Naive thymus-derived CD4-positive, alpha-beta T cell (primary cell): ENCODE data around the gene KAT7. TPM values are rescaled to one million over a fixed set of nuclear protein-coding genes. Genes with fewer than 3 reads are reported as not detected.

Source experiments
- ATAC-seq: fragments of 150-1000 bp; cut with Tn5 transposase; 2 replicates; pipeline ENCODE4 v1.10.0; 2021; ENCODE audit warnings: mild to moderate bottlenecking, moderate library complexity
- CTCF ChIA-PET: fragments of 350-600 bp; sonication (Branson Sonifier 250); formaldehyde crosslinking; loops from one replicate; lab custom pipeline; 2021; ENCODE audit warnings: antibody characterized with exemption; lab: Charles Lee
- POLR2A ChIA-PET: fragments of 350-600 bp; sonication (Branson Sonifier 250); formaldehyde crosslinking; loops from one replicate; lab custom pipeline; 2021; ENCODE audit warnings: antibody characterized with exemption, inconsistent platforms; lab: Charles Lee
- DNase-seq, 9 donors: peaks; one replicate each; pipeline versions ENCODE4 v3.0.0 to v3.0.0-alpha.2; 2020 to 2022; ENCODE audit warnings: mixed read lengths in 1 of 9
- H3K27ac ChIP-seq: one replicate; pipeline ENCODE4 v1.7.0; 2013; ENCODE audit warnings: mild to moderate bottlenecking, low read depth, low read length, moderate library complexity
- H3K27me3 ChIP-seq, 2 donors: one replicate each; pipeline ENCODE4 v1.7.0; 2013; ENCODE audit warnings: low read length in 2 of 2, mild to moderate bottlenecking in 2 of 2, moderate library complexity in 2 of 2; ENCODE audit not compliant: control insufficient read depth in 2 of 2, insufficient read depth in 2 of 2
- H3K36me3 ChIP-seq, 3 experiments: 1 replicate in 2 of 3; 2 replicates in 1 of 3; pipeline ENCODE4 v1.7.0; 2013; ENCODE audit warnings: low read length in 3 of 3, mild to moderate bottlenecking in 3 of 3, moderate library complexity in 1 of 3; ENCODE audit not compliant: insufficient read depth in 3 of 3, control insufficient read depth in 2 of 3
- H3K4me1 ChIP-seq, 2 donors: one replicate each; pipeline ENCODE4 v1.7.0; 2013; ENCODE audit warnings: low read length in 2 of 2, mild to moderate bottlenecking in 2 of 2, moderate library complexity in 1 of 2; ENCODE audit not compliant: control insufficient read depth in 2 of 2, insufficient read depth in 2 of 2
- H3K4me3 ChIP-seq: 2 replicates; pipeline ENCODE4 v1.7.0; 2013; ENCODE audit warnings: mild to moderate bottlenecking, low read length
- H3K9me3 ChIP-seq, 3 experiments: 1 replicate in 2 of 3; 2 replicates in 1 of 3; pipeline ENCODE4 v1.7.0; 2013; ENCODE audit warnings: low read length in 3 of 3; ENCODE audit not compliant: control insufficient read depth in 2 of 3
- H3K27ac Mint-ChIP-seq, 9 donors: one replicate each; pipeline ENCODE4 v1.8.0; 2020 to 2022; ENCODE audit warnings: mixed read lengths in 9 of 9, mild to moderate bottlenecking in 8 of 9, moderate library complexity in 5 of 9, inconsistent platforms in 2 of 9
- H3K27me3 Mint-ChIP-seq, 5 donors: one replicate each; pipeline ENCODE4 v1.8.0; 2021 to 2022; ENCODE audit warnings: mixed read lengths in 5 of 5, mild to moderate bottlenecking in 1 of 5
- H3K36me3 Mint-ChIP-seq, 5 donors: one replicate each; pipeline ENCODE4 v1.8.0; 2020 to 2022; ENCODE audit warnings: mixed read lengths in 5 of 5, mild to moderate bottlenecking in 3 of 5, inconsistent platforms in 1 of 5
- H3K4me1 Mint-ChIP-seq, 7 donors: one replicate each; pipeline ENCODE4 v1.8.0; 2020 to 2022; ENCODE audit warnings: mixed read lengths in 7 of 7, mild to moderate bottlenecking in 3 of 7, inconsistent platforms in 1 of 7
- H3K4me3 Mint-ChIP-seq, 10 donors: one replicate each; pipeline ENCODE4 v1.8.0; 2020 to 2022; ENCODE audit warnings: mild to moderate bottlenecking in 10 of 10, mixed read lengths in 10 of 10, moderate library complexity in 6 of 10, inconsistent platforms in 2 of 10
- H3K9me3 Mint-ChIP-seq, 11 donors: one replicate each; pipeline ENCODE4 v1.8.0; 2020 to 2022; ENCODE audit warnings: mixed read lengths in 11 of 11, mild to moderate bottlenecking in 4 of 11, inconsistent platforms in 1 of 11, moderate library complexity in 1 of 11
- intact Hi-C, 2 donors: fragments of 100-400 bp; cut with micrococcal nuclease; formaldehyde crosslinking; loops; one replicate each; pipeline ENCODE4 v1.15.1; 2023
- polyA plus RNA-seq, 2 donors: library from polyadenylated mRNA; unstranded; fragments of 300-500 nt; fragmentation: Illumina TruSeq; gene quantifications; one replicate each; pipeline ENCODE4 v1.2.3, GENCODE V29; 2021
- total RNA-seq, 6 experiments: library from RNA in 5 of 6; stranded (reverse) in 5 of 6; gene quantifications; 1 replicate in 5 of 6; 2 replicates in 1 of 6; pipeline ENCODE4 v1.2.3 and lab custom pipeline; 2021 to 2026

Gene KAT7
- total and polyA plus RNA-seq, 7 experiments from 2014 or later = 39.2 to 195 (median 125) TPM

DNA sequence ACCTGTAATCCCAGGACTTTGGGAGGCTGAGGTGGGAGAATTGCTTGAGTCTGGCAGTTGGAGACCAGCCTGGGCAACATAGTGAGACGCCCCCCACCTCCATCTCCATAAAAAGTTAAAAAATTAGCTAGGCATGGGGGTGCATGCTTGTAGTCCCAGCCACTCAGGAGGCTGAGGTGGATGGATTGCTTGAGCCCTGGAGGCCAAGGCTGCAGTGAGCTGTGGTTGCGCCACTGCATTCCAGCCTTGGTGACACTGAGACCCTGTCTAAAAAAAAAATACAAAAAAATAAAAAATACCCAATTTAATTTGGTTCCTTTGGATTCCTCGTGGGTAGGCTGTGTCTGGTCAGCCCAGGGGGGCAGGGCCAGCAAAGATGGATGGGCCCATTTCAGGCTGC lies 85.4 kb downstream of the KAT7 start:
- no peaks in the 10 kb centered on the region for H3K9me3 ChIP-seq
- H3K27me3 ChIP-seq = no peaks in the 10 kb centered on the region
- no peaks in the 10 kb centered on the region for H3K36me3 ChIP-seq
- H3K27ac ChIP-seq = no peak overlapping the region
- peaks cover 0 to 22% of the 10 kb centered on the region in 2 donors for H3K4me1 ChIP-seq
- ATAC-seq (no peak), DNase-seq (no peak)
- peaks cover 14 to 25% (median 23%) of the 10 kb centered on the region in 7 donors for H3K4me1 Mint-ChIP-seq
- peaks cover 0 to under 1% (median 0%) of the 10 kb centered on the region in 5 donors for H3K36me3 Mint-ChIP-seq
- H3K4me3 ChIP-seq = no peak overlapping the region
- peaks cover 2 to 15% (median 7%) of the 10 kb centered on the region in 5 donors for H3K27me3 Mint-ChIP-seq
- H3K9me3 Mint-ChIP-seq = no peaks in the 10 kb centered on the region
- no peak overlapping the region for H3K27ac Mint-ChIP-seq
- ChIA-PET CTCF (interaction anchor here (0.6 to 1.3 kb wide), 3 partner anchors 87 to 198 kb away, joined by 3 to 5 read pairs (median 3); no protein-coding TSS in a partner anchor), POLR2A (interaction anchor here (0.7 kb wide), 1 partner anchor 119 kb away, joined by 3 read pairs; no protein-coding TSS in a partner anchor)
- intact Hi-C loops = no loop called here
- peak overlapping the region in 5 of 10 donors; percentile 21 to 70 (median 54) for H3K4me3 Mint-ChIP-seq

- CTCF ChIA-PET = no interaction called here
- POLR2A ChIA-PET = no interaction called here
- Histone ChIP-seq H3K36me3 (no peaks in the 10 kb centered on the region), H3K4me1 (peaks cover 0 to 22% of the 10 kb centered on the region in 2 donors), H3K4me3 (no peak overlapping the region), H3K27ac (no peak overlapping the region), H3K9me3 (no peaks in the 10 kb centered on the region), H3K27me3 (no peaks in the 10 kb centered on the region)
- Mint-ChIP-seq H3K36me3 (no peaks in the 10 kb centered on the region), H3K27ac (peak overlapping the region in 1 of 9 donors; percentile 28), H3K9me3 (no peaks in the 10 kb centered on the region), H3K4me1 (peaks cover 14 to 27% (median 20%) of the 10 kb centered on the region in 7 donors), H3K27me3 (peaks cover 6 to 24% (median 15%) of the 10 kb centered on the region in 5 donors), H3K4me3 (no peak overlapping the region)
- ATAC-seq (no peak), DNase-seq (no peak)
- intact Hi-C loops = no loop called here
Measured at GRCh38 chr17:49874911-49875310, 86.4 kb downstream of the KAT7 start.

GRCh38 chr17:49875685-49876084 lies 87.2 kb downstream of the KAT7 start:
- Histone ChIP-seq H3K27ac (no peak overlapping the region), H3K27me3 (peaks cover under 1% of the 10 kb centered on the region in 2 donors), H3K36me3 (no peaks in the 10 kb centered on the region), H3K4me3 (no peak overlapping the region), H3K9me3 (no peaks in the 10 kb centered on the region), H3K4me1 (peaks cover 2 to 27% of the 10 kb centered on the region in 2 donors)
- intact Hi-C loops = no loop called here
- H3K36me3 Mint-ChIP-seq = no peaks in the 10 kb centered on the region
- POLR2A ChIA-PET = interaction anchor here (0.5 to 0.9 kb wide), 3 partner anchors 20 to 209 kb away, joined by 4 to 5 read pairs (median 4); no protein-coding TSS in a partner anchor
- H3K27me3 Mint-ChIP-seq = peaks cover 11 to 25% (median 20%) of the 10 kb centered on the region in 5 donors
- CTCF ChIA-PET = interaction anchor here (0.6 to 3.3 kb wide), 4 partner anchors 80 to 582 kb away, joined by 3 to 28 read pairs (median 4); no protein-coding TSS in a partner anchor
- DNase-seq (no peak), ATAC-seq (no peak)
- no peak overlapping the region for H3K4me3 Mint-ChIP-seq
- no peak overlapping the region for H3K27ac Mint-ChIP-seq
- peaks cover 16 to 28% (median 20%) of the 10 kb centered on the region in 7 donors for H3K4me1 Mint-ChIP-seq
- no peaks in the 10 kb centered on the region for H3K9me3 Mint-ChIP-seq

DNA sequence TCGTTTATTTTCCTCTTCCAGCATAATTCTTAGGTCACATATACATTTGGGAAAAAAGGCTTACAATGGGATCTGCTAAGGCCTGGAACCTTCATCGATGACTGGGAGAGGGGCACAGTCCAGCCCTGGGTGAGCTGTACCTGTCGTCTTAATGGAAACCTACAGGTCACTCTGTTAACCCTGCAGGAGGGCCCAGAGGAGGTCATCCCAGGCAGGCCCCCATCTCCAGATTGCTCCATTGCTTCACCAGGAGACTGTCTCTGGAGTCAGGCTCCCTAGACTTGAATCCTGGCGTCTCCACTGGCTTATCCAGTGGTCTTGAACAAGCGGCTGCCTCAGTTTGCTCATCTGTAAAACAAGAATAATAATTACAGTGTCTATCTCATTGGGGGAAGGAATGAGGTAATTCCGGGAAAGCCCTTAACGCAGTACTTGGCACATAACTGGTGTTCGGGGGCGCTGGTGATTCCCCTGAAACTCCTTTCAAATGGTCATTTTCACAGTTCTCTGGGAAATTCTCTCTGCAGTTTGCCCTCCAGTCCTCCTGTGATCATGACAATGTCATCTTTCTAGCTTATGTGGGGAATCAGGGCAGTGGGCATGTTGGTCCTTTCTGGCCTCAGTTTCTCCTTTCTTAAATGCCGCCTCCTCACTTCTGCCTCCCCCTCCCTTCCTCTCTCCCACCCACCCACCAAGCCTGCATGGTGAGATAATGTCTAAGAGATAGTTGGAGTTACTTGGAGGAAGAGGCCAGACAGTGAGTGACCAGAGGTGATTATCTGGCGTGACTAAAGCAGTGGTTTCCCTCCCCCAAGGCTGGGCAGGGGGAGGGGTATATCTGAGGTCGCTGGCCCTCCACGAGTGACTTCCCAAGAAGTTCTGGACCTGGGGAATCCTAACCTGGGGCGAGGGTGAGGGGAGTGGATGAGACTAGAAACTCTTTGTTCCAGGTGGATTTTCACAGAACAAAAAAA lies 90.7 kb downstream of the KAT7 start:
- ChIA-PET POLR2A (no interaction called here), CTCF (interaction anchor here (0.7 to 3.1 kb wide), 5 partner anchors 73 to 122 kb away, joined by 3 to 35 read pairs (median 3); no protein-coding TSS in a partner anchor)
- no peak overlapping the region for H3K27ac ChIP-seq
- H3K4me3 Mint-ChIP-seq = peak overlapping the region in 1 of 10 donors; percentile 36
- H3K4me1 ChIP-seq = peaks cover 3 to 7% of the 10 kb centered on the region in 2 donors
- H3K9me3 Mint-ChIP-seq = peaks cover 0 to 3% (median 0%) of the 10 kb centered on the region in 11 donors
- H3K9me3 ChIP-seq = no peaks in the 10 kb centered on the region
- intact Hi-C loops = no loop called here
- H3K27me3 Mint-ChIP-seq = peaks cover 20 to 50% (median 36%) of the 10 kb centered on the region in 5 donors
- DNase-seq (no peak), ATAC-seq (no peak)
- no peaks in the 10 kb centered on the region for H3K36me3 ChIP-seq
- H3K4me3 ChIP-seq = no peak overlapping the region
- H3K27me3 ChIP-seq = peaks cover 4 to 9% of the 10 kb centered on the region in 2 donors
- no peak overlapping the region for H3K27ac Mint-ChIP-seq
- peaks cover 0 to 7% (median 6%) of the 10 kb centered on the region in 7 donors for H3K4me1 Mint-ChIP-seq
- H3K36me3 Mint-ChIP-seq = no peaks in the 10 kb centered on the region

GRCh38 chr17:49880291-49881053 lies 92.0 kb downstream of the KAT7 start:
- H3K4me3 Mint-ChIP-seq = peak overlapping the region in 8 of 10 donors; percentile 21 to 74 (median 44)
- Histone ChIP-seq H3K9me3 (no peaks in the 10 kb centered on the region), H3K36me3 (no peaks in the 10 kb centered on the region), H3K4me3 (no peak overlapping the region), H3K27ac (no peak overlapping the region), H3K4me1 (peaks cover 3 to 7% of the 10 kb centered on the region in 2 donors), H3K27me3 (peaks cover 4 to 9% of the 10 kb centered on the region in 2 donors)
- H3K27me3 Mint-ChIP-seq = peaks cover 20 to 52% (median 43%) of the 10 kb centered on the region in 5 donors
- intact Hi-C loops = loop anchor here (1.0 to 5.0 kb wide), 3 partner anchors 72 to 118 kb away; no protein-coding TSS in a partner anchor
- ATAC-seq (peak; percentile 95), DNase-seq (peak; percentile 31 to 77 (median 58))
- CTCF ChIA-PET = interaction anchor here (0.9 to 3.1 kb wide), 4 partner anchors 72 to 122 kb away, joined by 3 to 35 read pairs (median 4); no protein-coding TSS in a partner anchor
- H3K4me1 Mint-ChIP-seq = peaks cover 0 to 7% (median 5%) of the 10 kb centered on the region in 7 donors
- H3K27ac Mint-ChIP-seq = no peak overlapping the region
- H3K36me3 Mint-ChIP-seq = no peaks in the 10 kb centered on the region
- POLR2A ChIA-PET = no interaction called here
- peaks cover 0 to 3% (median 0%) of the 10 kb centered on the region in 11 donors for H3K9me3 Mint-ChIP-seq

DNA sequence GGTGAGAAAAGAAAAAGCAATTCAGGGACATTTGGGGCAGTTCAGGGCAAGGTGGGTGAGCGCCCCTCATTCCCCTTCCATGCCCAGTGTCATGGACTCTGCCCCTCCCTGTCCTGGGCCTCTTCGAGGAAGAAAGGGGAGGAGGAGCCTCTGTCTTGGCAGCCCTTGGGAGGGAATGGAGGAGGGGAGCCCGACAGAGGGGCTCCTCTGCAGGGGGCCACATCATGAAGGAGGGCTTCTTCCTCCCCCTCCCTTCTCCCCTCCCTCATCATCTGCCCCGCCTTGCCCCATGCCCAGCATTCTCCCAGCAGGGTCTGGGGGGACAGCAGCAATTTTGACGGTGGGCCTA lies 92.5 kb downstream of the KAT7 start:
- Mint-ChIP-seq H3K4me3 (peak overlapping the region in 1 of 10 donors; percentile 51), H3K4me1 (peaks cover 0 to 7% (median 5%) of the 10 kb centered on the region in 7 donors), H3K9me3 (peaks cover 0 to 3% (median 0%) of the 10 kb centered on the region in 11 donors), H3K27ac (no peak overlapping the region), H3K27me3 (peaks cover 20 to 56% (median 45%) of the 10 kb centered on the region in 5 donors), H3K36me3 (no peaks in the 10 kb centered on the region)
- Histone ChIP-seq H3K4me3 (no peak overlapping the region), H3K9me3 (no peaks in the 10 kb centered on the region), H3K27me3 (peaks cover 4 to 9% of the 10 kb centered on the region in 2 donors), H3K27ac (no peak overlapping the region), H3K36me3 (no peaks in the 10 kb centered on the region), H3K4me1 (peaks cover 3 to 7% of the 10 kb centered on the region in 2 donors)
- POLR2A ChIA-PET = no interaction called here
- DNase-seq (no peak), ATAC-seq (no peak)
- intact Hi-C loops = loop anchor here in 1 of 2 donors (5.0 kb wide), 1 partner anchor 71 kb away; no protein-coding TSS in a partner anchor
- CTCF ChIA-PET = interaction anchor here (0.6 to 3.1 kb wide), 3 partner anchors 108 to 121 kb away, joined by 3 to 35 read pairs (median 5); no protein-coding TSS in a partner anchor
